RWPE2 (cell line): ENCODE results near the gene UGT1A1.
"Not testable (repeated sequence)": the region's sequence is repeated elsewhere in the genome, so short reads cannot be mapped to it uniquely, and the experiment has no call there.

Experiments used
- ATAC-seq: fragments of 200-7000 bp; cut with Tn5 transposase; 3 replicates; pipeline ENCODE4 v1.9.1; 2021; ENCODE audit warnings: low read depth
- DNase-seq: peaks from one replicate; pipeline ENCODE4 v3.0.0-alpha.2; 2020; ENCODE audit warnings: low spot score
- H3K27ac ChIP-seq: fragments of 450-650 bp; 2 replicates; pipeline ENCODE4 v1.5.1; 2017; ENCODE audit warnings: mild to moderate bottlenecking; ENCODE audit not compliant: poor library complexity, severe bottlenecking
- H3K27me3 ChIP-seq: fragments of 250-450 bp; sonication (Bioruptor Pico); 2 replicates; pipeline ENCODE4 v1.5.1; 2021; ENCODE audit warnings: mild to moderate bottlenecking, moderate library complexity; ENCODE audit not compliant: insufficient read depth, poor library complexity, severe bottlenecking
- H3K36me3 ChIP-seq: fragments of 250-450 bp; sonication (Bioruptor Pico); 2 replicates; pipeline ENCODE4 v1.5.1; 2020; ENCODE audit warnings: low read depth, mild to moderate bottlenecking, moderate library complexity
- H3K4me1 ChIP-seq: fragments of 250-450 bp; sonication (Bioruptor Pico); 2 replicates; pipeline ENCODE4 v1.5.1; 2021; ENCODE audit warnings: mild to moderate bottlenecking, moderate library complexity; ENCODE audit not compliant: insufficient read depth, poor library complexity, severe bottlenecking
- H3K4me3 ChIP-seq: fragments of 250-450 bp; sonication (Bioruptor Pico); 2 replicates; pipeline ENCODE4 v1.5.1; 2021; ENCODE audit warnings: mild to moderate bottlenecking, moderate library complexity; ENCODE audit not compliant: severe bottlenecking
- H3K9me3 ChIP-seq: fragments of 250-450 bp; sonication (Bioruptor Pico); 2 replicates; pipeline ENCODE4 v1.5.1; 2021; ENCODE audit warnings: mild to moderate bottlenecking, moderate library complexity; ENCODE audit not compliant: severe bottlenecking
- CTCF ChIP-seq: fragments of 450-650 bp; IDR thresholded peaks from one replicate; pipeline ENCODE4 v1.5.1; 2017; ENCODE audit warnings: mild to moderate bottlenecking, moderate library complexity; ENCODE audit not compliant: poor library complexity, severe bottlenecking

UGT1A1 gene

GRCh38 chr2:233745073-233745755, 14.9 kb upstream of the UGT1A1 start:
- Histone ChIP-seq H3K4me3 (no peak overlapping the region), H3K27ac (no peak overlapping the region), H3K27me3 (no peaks in the 10 kb centered on the region), H3K9me3 (no peaks in the 10 kb centered on the region), H3K4me1 (no peaks in the 10 kb centered on the region), H3K36me3 (no peaks in the 10 kb centered on the region)
- ATAC-seq (no peak), DNase-seq (no peak)
- no peak for TF ChIP-seq CTCF

- H3K27me3 ChIP-seq, ATAC-seq, H3K36me3 ChIP-seq, H3K4me1 ChIP-seq, DNase-seq, H3K9me3 ChIP-seq, H3K27ac ChIP-seq, H3K4me3 ChIP-seq: not testable (repeated sequence)
Observed at GRCh38 chr2:233745838-233746237, 14.2 kb upstream of the UGT1A1 start.

GRCh38 chr2:233746475-233747282, 13.4 kb upstream of the UGT1A1 start:
- ATAC-seq, result no peak
- no peaks in the 10 kb centered on the region for H3K36me3 ChIP-seq
- H3K27me3 ChIP-seq, result no peaks in the 10 kb centered on the region

GRCh38 chr2:233747283-233747544, 12.9 kb upstream of the UGT1A1 start:
- Histone ChIP-seq H3K4me1 (no peaks in the 10 kb centered on the region), H3K9me3 (no peaks in the 10 kb centered on the region), H3K27ac (no peak overlapping the region), H3K4me3 (no peak overlapping the region), H3K27me3 (no peaks in the 10 kb centered on the region), H3K36me3 (no peaks in the 10 kb centered on the region)
- DNase-seq, result no peak
- no peak for TF ChIP-seq CTCF
- ATAC-seq, result no peak

More at GRCh38 chr2:233746475-233747282, 13.4 kb upstream of the UGT1A1 start:
- no peak for TF ChIP-seq CTCF
- no peaks in the 10 kb centered on the region for H3K4me1 ChIP-seq
- H3K27ac ChIP-seq, result no peak overlapping the region
- no peaks in the 10 kb centered on the region for H3K9me3 ChIP-seq
- DNase-seq, result no peak
- no peak overlapping the region for H3K4me3 ChIP-seq

GRCh38 chr2:233750689-233751088, 9.4 kb upstream of the UGT1A1 start:
- H3K27ac ChIP-seq, H3K4me3 ChIP-seq, DNase-seq, H3K27me3 ChIP-seq, H3K36me3 ChIP-seq, H3K9me3 ChIP-seq, H3K4me1 ChIP-seq, ATAC-seq: not testable (repeated sequence)

GRCh38 chr2:233751212-233752009, 8.7 kb upstream of the UGT1A1 start:
- not testable (repeated sequence) for H3K36me3 ChIP-seq, H3K9me3 ChIP-seq, H3K4me3 ChIP-seq

More at GRCh38 chr2:233751212-233752009, 8.7 kb upstream of the UGT1A1 start:
- H3K27ac ChIP-seq, H3K4me1 ChIP-seq, ATAC-seq, H3K27me3 ChIP-seq, DNase-seq: not testable (repeated sequence)
